ENCODE measurements around the gene KIF3A.

- TF ChIP-seq ARNTL (CRISPR knock-in tag; IDR thresholded peaks at IDR 0.05; ENCODE audit: borderline replicate concordance, low read depth), result no peak
- TF ChIP-seq GLIS3 (CRISPR knock-in tag; IDR thresholded peaks at IDR 0.05), result no peak
- TF ChIP-seq, protein P1, sequence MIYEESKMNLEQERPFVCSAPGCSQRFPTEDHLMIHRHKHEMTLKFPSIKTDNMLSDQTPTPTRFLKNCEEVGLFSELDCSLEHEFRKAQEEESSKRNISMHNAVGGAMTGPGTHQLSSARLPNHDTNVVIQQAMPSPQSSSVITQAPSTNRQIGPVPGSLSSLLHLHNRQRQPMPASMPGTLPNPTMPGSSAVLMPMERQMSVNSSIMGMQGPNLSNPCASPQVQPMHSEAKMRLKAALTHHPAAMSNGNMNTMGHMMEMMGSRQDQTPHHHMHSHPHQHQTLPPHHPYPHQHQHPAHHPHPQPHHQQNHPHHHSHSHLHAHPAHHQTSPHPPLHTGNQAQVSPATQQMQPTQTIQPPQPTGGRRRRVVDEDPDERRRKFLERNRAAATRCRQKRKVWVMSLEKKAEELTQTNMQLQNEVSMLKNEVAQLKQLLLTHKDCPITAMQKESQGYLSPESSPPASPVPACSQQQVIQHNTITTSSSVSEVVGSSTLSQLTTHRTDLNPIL (CRISPR knock-in tag; IDR thresholded peaks at IDR 0.05; ENCODE audit: low read depth), result no peak
- TF ChIP-seq RARB (CRISPR knock-in tag; IDR thresholded peaks at IDR 0.05), result no peak
- no peak for TF ChIP-seq CSDC2 (CRISPR knock-in tag; IDR thresholded peaks at IDR 0.05)
- TF ChIP-seq ZFP30 (CRISPR knock-in tag; IDR thresholded peaks at IDR 0.05), result no peak
- no peak for TF ChIP-seq ESRRG (CRISPR knock-in tag; IDR thresholded peaks at IDR 0.05)
Observed at GRCh38 chr5:132739232-132739631, 1.9 kb upstream of the KIF3A start.

Data from SK-N-SH treated with all-trans-retinoic acid at 6 μM for 48 hours (cell line).